ENCODE measurements around the gene RYR2.

RYR2 gene

GRCh38 chr1:237183963-237184540 is 142.1 kb downstream of the RYR2 start:
- no peak for DNase-seq (ENCODE audit: low read depth)
- TF ChIP-seq CTCF (IDR thresholded peaks at IDR 0.05; ENCODE audit: control insufficient read depth, extremely low read depth, insufficient read depth), result no peak
- no peak overlapping the region for H3K4me3 ChIP-seq (ENCODE audit: low read depth, low read length)

GRCh38 chr1:237186675-237187074 is 144.7 kb downstream of the RYR2 start:
- no peak for TF ChIP-seq CTCF (IDR thresholded peaks at IDR 0.05; ENCODE audit: control insufficient read depth, extremely low read depth, insufficient read depth)
- H3K4me3 ChIP-seq (ENCODE audit: low read depth, low read length), result no peak overlapping the region
- no peak for DNase-seq (ENCODE audit: low read depth)

GRCh38 chr1:237187842-237188241 is 145.9 kb downstream of the RYR2 start:
- no peak for TF ChIP-seq CTCF (IDR thresholded peaks at IDR 0.05; ENCODE audit: control insufficient read depth, extremely low read depth, insufficient read depth)
- no peak for DNase-seq (ENCODE audit: low read depth)

GRCh38 chr1:237191403-237191802 is 149.4 kb downstream of the RYR2 start:
- no peak for TF ChIP-seq CTCF (IDR thresholded peaks at IDR 0.05; ENCODE audit: control insufficient read depth, extremely low read depth, insufficient read depth)
- no peak overlapping the region for H3K4me3 ChIP-seq (ENCODE audit: low read depth, low read length)
- DNase-seq (ENCODE audit: low read depth), result no peak

More at GRCh38 chr1:237187842-237188241, 145.9 kb downstream of the RYR2 start:
- no peak overlapping the region for H3K4me3 ChIP-seq (ENCODE audit: low read depth, low read length)

GRCh38 chr1:237197470-237198425 is 155.8 kb downstream of the RYR2 start:
- no peak for TF ChIP-seq CTCF (IDR thresholded peaks at IDR 0.05; ENCODE audit: control insufficient read depth, extremely low read depth, insufficient read depth)
- H3K4me3 ChIP-seq (ENCODE audit: low read depth, low read length), result no peak overlapping the region
- DNase-seq (ENCODE audit: low read depth), result no peak

GRCh38 chr1:237199026-237199425 is 157.0 kb downstream of the RYR2 start:
- no peak for TF ChIP-seq CTCF (IDR thresholded peaks at IDR 0.05; ENCODE audit: control insufficient read depth, extremely low read depth, insufficient read depth)
- no peak for DNase-seq (ENCODE audit: low read depth)

More at GRCh38 chr1:237199026-237199425, 157.0 kb downstream of the RYR2 start:
- H3K4me3 ChIP-seq (ENCODE audit: low read depth, low read length), result no peak overlapping the region
